GM12865 (cell line): ENCODE measurements around the gene CDAN1.

Experiments used
- DNase-seq: peaks from one replicate; pipeline ENCODE4 v3.0.0; 2010; ENCODE audit warnings: low read depth
- H3K4me3 ChIP-seq: 2 replicates; pipeline ENCODE4 v1.5.1; 2011; ENCODE audit warnings: mild to moderate bottlenecking, low read depth, low read length, control low read depth
- TF ChIP-seq, protein P1 (sequence below): IDR thresholded peaks from 2 replicates; pipeline ENCODE4 v1.5.1; 2011; ENCODE audit warnings: low read length, control low read depth, low read depth, inconsistent platforms; ENCODE audit not compliant: insufficient read depth; ENCODE audit errors: missing control alignments

The CDAN1 gene

DNA sequence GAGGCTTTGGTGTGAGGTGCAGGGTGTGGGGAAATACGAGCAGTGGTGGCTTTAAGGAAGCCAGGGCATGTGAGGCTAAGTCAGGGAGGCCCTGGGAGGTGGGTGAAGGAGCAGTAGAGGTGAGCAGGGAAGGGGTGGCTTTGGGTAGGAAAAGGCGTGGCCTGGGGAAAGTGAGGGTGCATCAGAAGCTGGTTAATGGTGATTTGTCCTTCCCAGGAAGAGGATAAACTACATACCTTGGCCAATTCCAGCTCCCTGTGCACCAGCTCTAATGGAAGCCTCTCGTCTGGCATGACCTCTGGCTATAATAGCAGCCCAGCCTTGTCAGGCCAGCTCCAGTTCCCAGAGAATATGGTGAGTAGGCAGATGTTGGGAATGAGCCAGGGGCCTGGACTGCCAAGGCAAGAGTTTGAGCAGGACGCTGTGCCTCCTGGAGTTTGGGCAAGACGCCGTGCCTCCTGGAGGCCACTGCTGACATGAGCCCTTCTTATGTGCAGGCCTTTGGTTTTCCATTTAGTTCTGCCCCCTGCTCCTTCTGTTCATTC is 41.3 kb downstream of the CDAN1 start:
- no peak overlapping the region for H3K4me3 ChIP-seq
- DNase-seq, result no peak
- TF ChIP-seq, protein P1, sequence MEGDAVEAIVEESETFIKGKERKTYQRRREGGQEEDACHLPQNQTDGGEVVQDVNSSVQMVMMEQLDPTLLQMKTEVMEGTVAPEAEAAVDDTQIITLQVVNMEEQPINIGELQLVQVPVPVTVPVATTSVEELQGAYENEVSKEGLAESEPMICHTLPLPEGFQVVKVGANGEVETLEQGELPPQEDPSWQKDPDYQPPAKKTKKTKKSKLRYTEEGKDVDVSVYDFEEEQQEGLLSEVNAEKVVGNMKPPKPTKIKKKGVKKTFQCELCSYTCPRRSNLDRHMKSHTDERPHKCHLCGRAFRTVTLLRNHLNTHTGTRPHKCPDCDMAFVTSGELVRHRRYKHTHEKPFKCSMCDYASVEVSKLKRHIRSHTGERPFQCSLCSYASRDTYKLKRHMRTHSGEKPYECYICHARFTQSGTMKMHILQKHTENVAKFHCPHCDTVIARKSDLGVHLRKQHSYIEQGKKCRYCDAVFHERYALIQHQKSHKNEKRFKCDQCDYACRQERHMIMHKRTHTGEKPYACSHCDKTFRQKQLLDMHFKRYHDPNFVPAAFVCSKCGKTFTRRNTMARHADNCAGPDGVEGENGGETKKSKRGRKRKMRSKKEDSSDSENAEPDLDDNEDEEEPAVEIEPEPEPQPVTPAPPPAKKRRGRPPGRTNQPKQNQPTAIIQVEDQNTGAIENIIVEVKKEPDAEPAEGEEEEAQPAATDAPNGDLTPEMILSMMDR, result no peak

DNA sequence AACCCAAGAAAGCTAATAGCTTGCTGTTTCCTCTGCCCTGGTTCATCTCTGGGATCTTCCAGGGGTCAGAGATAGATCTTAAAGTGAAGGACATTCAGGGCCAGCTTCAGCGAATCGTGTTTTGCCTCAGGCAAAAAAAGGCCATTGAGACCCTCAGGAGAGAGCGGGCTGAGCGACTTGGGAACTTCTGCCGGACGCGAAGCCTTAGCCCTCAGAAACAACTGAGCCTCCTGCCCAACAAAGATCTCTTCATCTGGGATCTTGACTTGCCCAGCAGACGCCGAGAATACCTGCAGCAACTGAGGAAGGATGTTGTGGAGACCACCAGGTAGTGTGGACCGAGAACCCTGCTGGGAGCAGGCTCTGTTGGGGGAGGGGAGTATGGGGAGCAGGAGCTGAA is 42.5 kb downstream of the CDAN1 start:
- TF ChIP-seq, protein P1, result no peak
- DNase-seq, result no peak
- no peak overlapping the region for H3K4me3 ChIP-seq

DNA sequence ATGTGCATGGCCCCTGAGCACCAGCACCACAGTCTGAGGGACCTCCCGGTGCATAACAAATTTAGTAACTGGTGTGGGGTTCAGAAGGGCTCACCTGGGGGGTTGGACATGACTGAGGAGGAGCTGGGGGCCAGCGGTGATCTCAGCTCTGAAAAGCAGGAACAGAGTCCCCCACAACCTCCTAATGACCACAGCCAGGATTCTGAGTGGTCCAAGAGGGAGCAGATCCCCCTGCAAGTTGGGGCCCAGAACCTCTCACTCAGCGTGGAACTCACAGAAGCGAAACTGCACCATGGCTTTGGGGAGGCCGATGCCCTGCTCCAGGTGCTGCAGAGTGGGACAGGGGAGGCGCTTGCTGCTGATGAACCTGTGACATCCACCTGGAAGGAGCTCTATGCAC is 43.0 kb downstream of the CDAN1 start:
- TF ChIP-seq, protein P1, result no peak
- no peak overlapping the region for H3K4me3 ChIP-seq
- no peak for DNase-seq

DNA sequence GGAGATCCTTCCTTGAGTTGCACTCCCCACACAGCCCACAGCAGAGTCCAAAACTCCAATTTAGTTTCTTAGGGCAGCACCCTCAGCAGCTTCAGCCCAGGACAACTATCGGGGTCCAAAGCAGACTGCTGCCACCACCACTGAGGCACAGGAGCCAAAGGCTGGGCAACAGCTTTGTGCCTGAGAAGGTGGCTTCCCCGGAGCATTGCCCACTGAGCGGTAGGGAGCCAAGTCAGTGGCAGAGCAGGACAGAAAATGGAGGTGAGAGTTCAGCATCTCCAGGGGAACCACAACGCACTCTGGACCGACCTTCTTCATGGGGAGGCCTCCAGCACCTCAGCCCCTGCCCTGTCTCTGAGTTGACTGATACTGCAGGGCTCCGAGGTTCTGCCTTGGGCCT is 43.4 kb downstream of the CDAN1 start:
- no peak for DNase-seq
- H3K4me3 ChIP-seq, result no peak overlapping the region
- TF ChIP-seq, protein P1, result no peak

DNA sequence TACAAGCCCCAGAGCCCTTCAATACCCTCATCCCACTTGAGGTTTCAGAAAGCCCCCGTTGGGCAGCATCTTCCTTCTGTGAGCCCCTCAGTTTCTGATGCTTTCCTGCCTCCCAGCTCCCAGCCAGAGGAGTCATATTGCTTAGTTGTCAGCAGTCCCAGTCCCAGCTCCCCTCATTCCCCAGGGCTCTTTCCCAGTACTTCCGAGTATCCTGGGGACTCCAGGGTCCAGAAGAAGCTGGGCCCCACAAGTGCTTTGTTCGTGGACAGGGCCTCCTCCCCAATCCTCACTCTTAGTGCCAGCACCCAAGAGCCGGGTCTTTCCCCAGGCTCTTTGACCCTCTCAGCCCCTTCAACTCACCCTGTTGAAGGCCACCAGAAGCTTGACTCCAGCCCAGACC is 43.9 kb downstream of the CDAN1 start:
- no peak overlapping the region for H3K4me3 ChIP-seq
- TF ChIP-seq, protein P1, result no peak
- DNase-seq, result no peak

DNA sequence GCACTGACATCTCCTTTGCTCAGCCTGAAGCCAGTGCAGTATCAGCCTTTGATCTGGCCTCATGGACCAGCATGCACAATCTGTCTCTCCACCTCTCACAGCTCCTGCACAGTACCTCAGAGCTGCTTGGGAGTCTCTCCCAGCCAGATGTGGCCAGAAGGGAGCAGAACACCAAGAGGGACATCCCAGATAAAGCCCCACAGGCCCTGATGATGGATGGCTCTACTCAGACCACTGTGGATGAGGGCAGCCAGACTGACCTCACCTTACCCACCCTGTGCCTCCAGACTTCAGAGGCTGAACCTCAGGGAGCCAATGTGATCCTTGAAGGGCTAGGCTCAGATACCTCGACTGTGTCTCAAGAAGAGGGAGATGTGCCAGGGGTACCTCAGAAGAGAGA is 44.4 kb downstream of the CDAN1 start:
- H3K4me3 ChIP-seq, result no peak overlapping the region
- DNase-seq, result no peak
- TF ChIP-seq, protein P1, result no peak

DNA sequence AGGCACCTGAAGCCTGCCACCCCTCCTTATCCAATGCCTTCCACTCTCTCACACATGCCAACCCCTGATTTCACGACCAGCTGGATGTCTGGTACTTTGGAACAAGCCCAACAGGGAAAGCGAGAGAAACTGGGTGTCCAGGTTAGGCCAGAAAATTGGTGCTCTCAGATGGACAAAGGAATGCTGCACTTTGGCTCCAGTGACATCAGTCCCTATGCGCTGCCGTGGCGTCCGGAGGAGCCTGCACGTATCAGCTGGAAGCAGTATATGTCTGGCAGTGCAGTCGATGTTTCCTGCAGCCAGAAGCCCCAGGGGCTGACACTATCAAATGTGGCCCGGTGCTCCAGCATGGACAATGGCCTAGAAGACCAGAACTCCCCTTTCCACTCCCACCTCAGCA is 45.2 kb downstream of the CDAN1 start:
- no peak for DNase-seq
- H3K4me3 ChIP-seq, result no peak overlapping the region
- TF ChIP-seq, protein P1, result no peak
